Skeletal muscle tissue (tissue), 4 donors: Measurements from ENCODE around the gene PTPRM. TPM values are rescaled to one million over a fixed set of nuclear protein-coding genes. Genes with fewer than 3 reads are reported as not detected.
A peak's percentile ranks its signal among the peaks of the same experiment; 100 is the strongest.

ENCODE experiments used
- H3K27ac ChIP-seq: one replicate; pipeline ENCODE4 v1.7.0; 2013; ENCODE audit warnings: mild to moderate bottlenecking, low read depth, low read length, inconsistent platforms
- H3K27me3 ChIP-seq, 3 donors: one replicate each; pipeline ENCODE4 v1.7.0; 2013; ENCODE audit warnings: low read length in 3 of 3; ENCODE audit not compliant: control insufficient read depth in 3 of 3, insufficient read depth in 3 of 3
- H3K36me3 ChIP-seq, 3 donors: one replicate each; pipeline ENCODE4 v1.7.0; 2013; ENCODE audit warnings: low read length in 3 of 3; ENCODE audit not compliant: control insufficient read depth in 3 of 3, insufficient read depth in 3 of 3
- H3K4me1 ChIP-seq, 3 donors: one replicate each; pipeline ENCODE4 v1.7.0; 2013; ENCODE audit warnings: low read length in 3 of 3, mild to moderate bottlenecking in 3 of 3; ENCODE audit not compliant: control insufficient read depth in 3 of 3, insufficient read depth in 3 of 3
- H3K4me3 ChIP-seq, 3 donors: one replicate each; pipeline ENCODE4 v1.7.0; 2013; ENCODE audit warnings: low read length in 3 of 3
- H3K9ac ChIP-seq, 3 donors: one replicate each; pipeline ENCODE4 v1.7.0; 2013; ENCODE audit warnings: low read length in 3 of 3, mild to moderate bottlenecking in 3 of 3, moderate library complexity in 2 of 3, low read depth in 1 of 3
- H3K9me3 ChIP-seq, 3 donors: one replicate each; pipeline ENCODE4 v1.7.0; 2013; ENCODE audit warnings: low read length in 3 of 3; ENCODE audit not compliant: control insufficient read depth in 3 of 3
- total RNA-seq: library from RNA; depleted of rRNA; stranded (reverse); fragments of >200 nt; gene quantifications from one replicate; pipeline ENCODE4 v1.2.3, GENCODE V29; 2014
- donor health status: Osteomylitis.

The PTPRM gene
- total RNA-seq, 1 donor from 2014 or later, result 68.9 TPM

- no peak overlapping the region for H3K4me3 ChIP-seq
- peaks cover 3 to 4% (median 3%) of the 10 kb centered on the region in 3 donors for H3K4me1 ChIP-seq
- no peak overlapping the region for H3K9ac ChIP-seq
- no peaks in the 10 kb centered on the region for H3K27me3 ChIP-seq
- no peaks in the 10 kb centered on the region for H3K36me3 ChIP-seq
- peaks cover 0 to 3% (median 0%) of the 10 kb centered on the region in 3 donors for H3K9me3 ChIP-seq
- no peak overlapping the region for H3K27ac ChIP-seq
Measured at GRCh38 chr18:7918701-7919100, 351.6 kb downstream of the PTPRM start.

GRCh38 chr18:7919565-7919964 lies 352.4 kb downstream of the PTPRM start:
- peaks cover 3 to 4% (median 3%) of the 10 kb centered on the region in 3 donors for H3K4me1 ChIP-seq
- H3K9me3 ChIP-seq, result peaks cover 0 to 3% (median 0%) of the 10 kb centered on the region in 3 donors
- H3K27me3 ChIP-seq, result no peaks in the 10 kb centered on the region
- H3K36me3 ChIP-seq, result no peaks in the 10 kb centered on the region
- H3K9ac ChIP-seq, result no peak overlapping the region
- no peak overlapping the region for H3K4me3 ChIP-seq
- no peak overlapping the region for H3K27ac ChIP-seq

- Histone ChIP-seq H3K27me3 (no peaks in the 10 kb centered on the region), H3K27ac (no peak overlapping the region), H3K4me1 (peaks cover 0 to 4% (median 0%) of the 10 kb centered on the region in 3 donors), H3K4me3 (no peak overlapping the region), H3K9me3 (peaks cover 0 to 3% (median 0%) of the 10 kb centered on the region in 3 donors), H3K36me3 (no peaks in the 10 kb centered on the region), H3K9ac (no peak overlapping the region)
Measured at GRCh38 chr18:7921938-7922587, 354.9 kb downstream of the PTPRM start.

- no peaks in the 10 kb centered on the region for H3K27me3 ChIP-seq
- no peak overlapping the region for H3K9ac ChIP-seq
- peaks cover 0 to 4% (median 0%) of the 10 kb centered on the region in 3 donors for H3K4me1 ChIP-seq
- H3K4me3 ChIP-seq, result no peak overlapping the region
- H3K9me3 ChIP-seq, result peaks cover 0 to 3% (median 0%) of the 10 kb centered on the region in 3 donors
- peaks cover 0 to 1% (median 0%) of the 10 kb centered on the region in 3 donors for H3K36me3 ChIP-seq
- H3K27ac ChIP-seq, result peak overlapping the region; percentile 6
Measured at GRCh38 chr18:7923105-7923504, 356.0 kb downstream of the PTPRM start.

- peaks cover 0 to 2% (median 0%) of the 10 kb centered on the region in 3 donors for H3K36me3 ChIP-seq
- H3K9ac ChIP-seq, result no peak overlapping the region
- H3K27me3 ChIP-seq, result no peaks in the 10 kb centered on the region
- H3K9me3 ChIP-seq, result peaks cover 0 to 3% (median 0%) of the 10 kb centered on the region in 3 donors
- H3K4me3 ChIP-seq, result no peak overlapping the region
- H3K27ac ChIP-seq, result no peak overlapping the region
- H3K4me1 ChIP-seq, result peaks cover 0 to 4% (median 0%) of the 10 kb centered on the region in 3 donors
Measured at GRCh38 chr18:7924616-7925015, 357.5 kb downstream of the PTPRM start.

- peaks cover 0 to 2% (median 0%) of the 10 kb centered on the region in 3 donors for H3K36me3 ChIP-seq
- H3K4me1 ChIP-seq, result peaks cover 0 to 4% (median 0%) of the 10 kb centered on the region in 3 donors
- no peak overlapping the region for H3K27ac ChIP-seq
- no peaks in the 10 kb centered on the region for H3K27me3 ChIP-seq
- no peak overlapping the region for H3K4me3 ChIP-seq
- no peak overlapping the region for H3K9ac ChIP-seq
- no peaks in the 10 kb centered on the region for H3K9me3 ChIP-seq
Measured at GRCh38 chr18:7926526-7926925, 359.4 kb downstream of the PTPRM start.

GRCh38 chr18:7927119-7927518 lies 360.0 kb downstream of the PTPRM start:
- H3K27me3 ChIP-seq, result no peaks in the 10 kb centered on the region
- H3K27ac ChIP-seq, result no peak overlapping the region
- no peak overlapping the region for H3K9ac ChIP-seq
- peaks cover 0 to 1% (median 0%) of the 10 kb centered on the region in 3 donors for H3K4me1 ChIP-seq
- H3K36me3 ChIP-seq, result peaks cover 0 to 2% (median 0%) of the 10 kb centered on the region in 3 donors
- no peaks in the 10 kb centered on the region for H3K9me3 ChIP-seq
- H3K4me3 ChIP-seq, result no peak overlapping the region

GRCh38 chr18:7931763-7932162 lies 364.6 kb downstream of the PTPRM start:
- Histone ChIP-seq H3K4me3 (no peak overlapping the region), H3K36me3 (peaks cover 0 to 2% (median 0%) of the 10 kb centered on the region in 3 donors), H3K9ac (no peak overlapping the region), H3K27ac (no peak overlapping the region), H3K27me3 (no peaks in the 10 kb centered on the region), H3K9me3 (no peaks in the 10 kb centered on the region), H3K4me1 (no peaks in the 10 kb centered on the region)

GRCh38 chr18:7937268-7937667 lies 370.2 kb downstream of the PTPRM start:
- Histone ChIP-seq H3K9me3 (no peaks in the 10 kb centered on the region), H3K4me3 (no peak overlapping the region), H3K36me3 (peaks cover 0 to 3% (median 0%) of the 10 kb centered on the region in 3 donors), H3K4me1 (peaks cover 15 to 22% (median 20%) of the 10 kb centered on the region in 3 donors), H3K27ac (no peak overlapping the region), H3K27me3 (no peaks in the 10 kb centered on the region), H3K9ac (no peak overlapping the region)

- Histone ChIP-seq H3K4me3 (no peak overlapping the region), H3K9ac (no peak overlapping the region), H3K36me3 (peaks cover 0 to 3% (median 0%) of the 10 kb centered on the region in 3 donors), H3K9me3 (no peaks in the 10 kb centered on the region), H3K27ac (no peak overlapping the region), H3K27me3 (no peaks in the 10 kb centered on the region), H3K4me1 (peaks cover 15 to 22% (median 20%) of the 10 kb centered on the region in 3 donors)
Measured at GRCh38 chr18:7939521-7939920, 372.4 kb downstream of the PTPRM start.
